ENCODE measurements around the gene CCDC50. TPM values are rescaled to one million over a fixed set of nuclear protein-coding genes. Genes with fewer than 3 reads are reported as not detected.

The CCDC50 gene
- total and polyA plus RNA-seq, 10 of the 15 experiments (the other 5 are each of a cell fraction or from before 2014, with no cell fraction given) = 46.7 to 150 (median 125) TPM

GRCh38 chr3:191327526-191327925 lies 1.7 kb upstream of the CCDC50 start:
- Histone ChIP-seq H4K20me1 (ENCODE audit: control insufficient read depth, insufficient read depth) (no peaks in the 10 kb centered on the region), H3K4me1 (ENCODE audit: control insufficient read depth, insufficient read depth, low read length) (peaks cover 8% of the 10 kb centered on the region), H3K27me3 (replicated peaks in 1 of 2; ENCODE audit: control insufficient read depth in 2 of 2, insufficient read depth in 2 of 2, low read length in 1 of 2) (no peaks in the 10 kb centered on the region; a peak in 1 of 4 replicates), H3K9ac (ENCODE audit: control insufficient read depth, insufficient read depth, low read length) (no peak overlapping the region), H3K79me2 (ENCODE audit: control insufficient read depth, insufficient read depth, low read length) (peaks cover 34% of the 10 kb centered on the region), H3K4me3 (no peak overlapping the region), H3K36me3 (ENCODE audit: control insufficient read depth in 2 of 2, insufficient read depth in 2 of 2, low read length in 1 of 2) (no peaks in the 10 kb centered on the region), H2AFZ (ENCODE audit: control insufficient read depth, low read depth, low read length) (no peak overlapping the region), H3K27ac (ENCODE audit: control insufficient read depth, insufficient read depth) (no peak overlapping the region), H3K9me3 (replicated peaks; ENCODE audit: control insufficient read depth, insufficient read depth, low read length) (no peaks in the 10 kb centered on the region), H3K4me2 (ENCODE audit: control insufficient read depth, insufficient read depth) (no peak overlapping the region)
- intact Hi-C loops (cut with micrococcal nuclease; ENCODE audit: unreplicated experiment) = no loop called here
- ATAC-seq = no peak
- BruUV-seq (replicated peaks) = no TSS peak
- POLR2A ChIA-PET = interaction anchor here (1.6 kb wide), 1 partner anchor 9 kb away, joined by 7 read pairs; no protein-coding TSS in a partner anchor
- SMC1A ChIA-PET (ENCODE audit: uncharacterized antibody, unreplicated experiment) = interaction anchor here (0.9 to 7.4 kb wide), 7 partner anchors 27 to 83 kb away, joined by 3 to 47 read pairs (median 8); no protein-coding TSS in a partner anchor
- FAIRE-seq = no peak
- CTCF ChIA-PET = interaction anchor here (1.2 kb wide), 3 partner anchors 9 to 87 kb away, joined by 3 read pairs; no protein-coding TSS in a partner anchor
- in situ Hi-C loops (cut with MboI) = no loop called here
- RAD21 ChIA-PET (ENCODE audit: unreplicated experiment) = interaction anchor here (1.3 to 4.1 kb wide), 4 partner anchors 27 to 82 kb away, joined by 4 to 16 read pairs (median 6); no protein-coding TSS in a partner anchor
- DNase-seq (ENCODE audit: low read depth, low spot score) = no peak
- WGBS (ENCODE audit: insufficient coverage, insufficient replicate concordance, low lambda C conversion rate, missing lambda C conversion rate) = 62% methylated on average over 2 of the region's 2 CpGs
- TF ChIP-seq SP1 (IDR thresholded peaks at IDR 0.05; ENCODE audit: low read depth, low read length) (no peak), NFYB (IDR thresholded peaks at IDR 0.05; ENCODE audit: insufficient read depth, low read depth, low read length) (peak; percentile 46; the same call in 1 of the 2 replicates)

GRCh38 chr3:191328383-191328961 lies 722 bp upstream of the CCDC50 start:
- peak overlapping the region; percentile 93 for H2AFZ ChIP-seq (ENCODE audit: control insufficient read depth, low read depth, low read length)
- no peak for FAIRE-seq
- peak overlapping the region; percentile 78 for H3K27ac ChIP-seq (ENCODE audit: control insufficient read depth, insufficient read depth)
- SMC1A ChIA-PET (ENCODE audit: uncharacterized antibody, unreplicated experiment) = interaction anchor here (0.8 to 7.4 kb wide), 17 partner anchors 9 to 147 kb away, joined by 3 to 47 read pairs (median 5); no protein-coding TSS in a partner anchor
- POLR2A ChIA-PET = interaction anchor here (0.6 to 1.6 kb wide), 8 partner anchors 8 to 82 kb away, joined by 3 to 7 read pairs (median 4); no protein-coding TSS in a partner anchor
- H3K27me3 ChIP-seq (replicated peaks in 1 of 2; ENCODE audit: control insufficient read depth in 2 of 2, insufficient read depth in 2 of 2, low read length in 1 of 2) = no peaks in the 10 kb centered on the region
- DNase-seq (ENCODE audit: low read depth, low spot score) = no peak
- H3K9me3 ChIP-seq (replicated peaks; ENCODE audit: control insufficient read depth, insufficient read depth, low read length) = no peaks in the 10 kb centered on the region
- 82% methylated on average over 9 of the region's 9 CpGs for WGBS (ENCODE audit: insufficient coverage, insufficient replicate concordance, low lambda C conversion rate, missing lambda C conversion rate)
- CTCF ChIA-PET = interaction anchor here (0.6 to 1.3 kb wide), 8 partner anchors 10 to 61 kb away, joined by 3 to 4 read pairs (median 3); no protein-coding TSS in a partner anchor
- in situ Hi-C loops (cut with MboI) (no loop called here), intact Hi-C loops (cut with micrococcal nuclease; ENCODE audit: unreplicated experiment) (no loop called here)
- TSS peak; percentile 68 for BruUV-seq (replicated peaks)
- H3K36me3 ChIP-seq (ENCODE audit: control insufficient read depth in 2 of 2, insufficient read depth in 2 of 2, low read length in 1 of 2) = no peaks in the 10 kb centered on the region
- H3K4me3 ChIP-seq = peak overlapping the region; percentile 73; the same call in 1 of the 2 replicates
- peak overlapping the region; percentile 91 for H3K4me2 ChIP-seq (ENCODE audit: control insufficient read depth, insufficient read depth)
- peaks cover 43% of the 10 kb centered on the region for H3K79me2 ChIP-seq (ENCODE audit: control insufficient read depth, insufficient read depth, low read length)
- TF ChIP-seq ZNF24 (IDR thresholded peaks at IDR 0.05) = peak; percentile 51
- TF ChIP-seq MXI1 (IDR thresholded peaks at IDR 0.05; ENCODE audit: low read depth, low read length) = 0 out of 2 replicates have a peak, but pooled peaks have one; percentile 9
- peak; percentile 31; the same call in 1 of the 2 replicates for TF ChIP-seq MTA2 (IDR thresholded peaks at IDR 0.05; ENCODE audit: low read depth)
- TF ChIP-seq REST (IDR thresholded peaks at IDR 0.05; ENCODE audit: low read depth, low read length) = no peak
- RAD21 ChIA-PET (ENCODE audit: unreplicated experiment) = interaction anchor here (0.7 to 6.7 kb wide), 12 partner anchors 9 to 83 kb away, joined by 3 to 62 read pairs (median 4); no protein-coding TSS in a partner anchor
- H4K20me1 ChIP-seq (ENCODE audit: control insufficient read depth, insufficient read depth) = no peaks in the 10 kb centered on the region
- peak overlapping the region; percentile 86 for H3K9ac ChIP-seq (ENCODE audit: control insufficient read depth, insufficient read depth, low read length)
- no peak; the same call in 2 of the 3 replicates for ATAC-seq
- peaks cover 15% of the 10 kb centered on the region for H3K4me1 ChIP-seq (ENCODE audit: control insufficient read depth, insufficient read depth, low read length)

Data from GM12878 (cell line).